ENCODE measurements around the gene OCEL1. TPM values are rescaled to one million over a fixed set of nuclear protein-coding genes. Genes with fewer than 3 reads are reported as not detected.
A peak's percentile ranks its signal among the peaks of the same experiment; 100 is the strongest.

OCEL1 gene
- total and polyA plus RNA-seq, 2 of the 13 experiments (the other 11 are each of a cell fraction or from before 2014, with no cell fraction given) = 10.6 to 17.2 TPM

GRCh38 chr19:17226002-17226933 lies at the start of gene OCEL1 (continued):
- TF ChIP-seq HNF1A (IDR thresholded peaks at IDR 0.05; ENCODE audit: low read depth) (no peak), HNF1A (CRISPR knock-in tag; IDR thresholded peaks at IDR 0.05; ENCODE audit: borderline replicate concordance) (peak; percentile 30; the same call in 1 of the 2 replicates), LBX2 (CRISPR knock-in tag; IDR thresholded peaks at IDR 0.05; ENCODE audit: borderline replicate concordance) (peak; percentile 72; the same call in 1 of the 2 replicates), ZNF607 (CRISPR knock-in tag; IDR thresholded peaks at IDR 0.05; ENCODE audit: borderline replicate concordance) (peak; percentile 87; the same call in 1 of the 2 replicates), KDM5B (CRISPR knock-in tag; IDR thresholded peaks at IDR 0.05; ENCODE audit: borderline replicate concordance) (peak; percentile 79; the same call in 1 of the 2 replicates), ONECUT2 (CRISPR knock-in tag; IDR thresholded peaks at IDR 0.05) (no peak)
- TF ChIP-seq, protein P1, sequence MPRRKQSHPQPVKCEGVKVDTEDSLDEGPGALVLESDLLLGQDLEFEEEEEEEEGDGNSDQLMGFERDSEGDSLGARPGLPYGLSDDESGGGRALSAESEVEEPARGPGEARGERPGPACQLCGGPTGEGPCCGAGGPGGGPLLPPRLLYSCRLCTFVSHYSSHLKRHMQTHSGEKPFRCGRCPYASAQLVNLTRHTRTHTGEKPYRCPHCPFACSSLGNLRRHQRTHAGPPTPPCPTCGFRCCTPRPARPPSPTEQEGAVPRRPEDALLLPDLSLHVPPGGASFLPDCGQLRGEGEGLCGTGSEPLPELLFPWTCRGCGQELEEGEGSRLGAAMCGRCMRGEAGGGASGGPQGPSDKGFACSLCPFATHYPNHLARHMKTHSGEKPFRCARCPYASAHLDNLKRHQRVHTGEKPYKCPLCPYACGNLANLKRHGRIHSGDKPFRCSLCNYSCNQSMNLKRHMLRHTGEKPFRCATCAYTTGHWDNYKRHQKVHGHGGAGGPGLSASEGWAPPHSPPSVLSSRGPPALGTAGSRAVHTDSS (CRISPR knock-in tag; conservative IDR thresholded peaks at IDR 0.05) = no peak

Data from HepG2 (cell line).